Skin of body (tissue), 2 donors: ENCODE data around the gene HOXB6. TPM values are rescaled to one million over a fixed set of nuclear protein-coding genes. Genes with fewer than 3 reads are reported as not detected.

Experiments
- DNase-seq: peaks from one replicate; lab custom pipeline; 2025; lab: John Stamatoyannopoulos, UW
- total RNA-seq: library from RNA; depleted of rRNA; stranded (reverse); fragments of >200 nt; gene quantifications from one replicate; pipeline ENCODE4 v1.2.3, GENCODE V29; 2014

HOXB6 gene
- total RNA-seq, 1 donor from 2014 or later = 2.9 TPM

GRCh38 chr17:48634493-48635208, 29.9 kb upstream of the HOXB6 start:
- DNase-seq = no peak

- DNase-seq = no peak
Observed at GRCh38 chr17:48633266-48633677, 28.5 kb upstream of the HOXB6 start.

- no peak for DNase-seq
Observed at GRCh38 chr17:48632579-48633265, 27.9 kb upstream of the HOXB6 start.

GRCh38 chr17:48631693-48632578, 27.1 kb upstream of the HOXB6 start:
- DNase-seq = no peak

- no peak for DNase-seq
Observed at GRCh38 chr17:48630925-48631692, 26.3 kb upstream of the HOXB6 start.

GRCh38 chr17:48630009-48630924, 25.5 kb upstream of the HOXB6 start:
- DNase-seq = no peak

GRCh38 chr17:48629411-48629759, 24.6 kb upstream of the HOXB6 start:
- DNase-seq = no peak

- DNase-seq = no peak
Observed at GRCh38 chr17:48628649-48629410, 24.0 kb upstream of the HOXB6 start.

GRCh38 chr17:48627623-48628521, 23.1 kb upstream of the HOXB6 start:
- DNase-seq = no peak

GRCh38 chr17:48627118-48627597, 22.4 kb upstream of the HOXB6 start:
- no peak for DNase-seq

GRCh38 chr17:48626245-48627117, 21.7 kb upstream of the HOXB6 start, which contains the start of gene HOXB9:
TSS of gene HOXB9 (minus strand) at chr17:48626358. CDS start at chr17:48626269, 89 bp downstream.
- no peak for DNase-seq

GRCh38 chr17:48625495-48626244, 20.9 kb upstream of the HOXB6 start:
- DNase-seq = no peak

- DNase-seq = no peak
Observed at GRCh38 chr17:48624544-48625494, 20.0 kb upstream of the HOXB6 start.

- DNase-seq = no peak
Observed at GRCh38 chr17:48624118-48624517, 19.3 kb upstream of the HOXB6 start.

- DNase-seq = no peak
Observed at GRCh38 chr17:48623583-48623982, 18.8 kb upstream of the HOXB6 start.
